Gastrocnemius medialis (tissue), 4 donors: ENCODE measurements around the gene LMO7.

Experiments used
- POLR2A ChIP-seq, 2 donors: fragments of 450-650 bp; IDR thresholded peaks; one replicate each; pipeline ENCODE4 v1.6.1; 2017; ENCODE audit warnings: antibody characterized with exemption in 2 of 2, mild to moderate bottlenecking in 2 of 2, moderate library complexity in 2 of 2
- TF ChIP-seq, protein P1 (sequence below), 5 experiments: fragments of 450-650 bp in 3 of 5; fragments of 200-600 bp in 2 of 5; sonication (generic) in 2 of 5; IDR thresholded peaks in 4 of 5; conservative IDR thresholded peaks in 1 of 5; 1 replicate in 4 of 5; 2 replicates in 1 of 5; pipeline ENCODE4 v1.5.1; 2016 to 2019; ENCODE audit warnings: antibody characterized with exemption in 5 of 5, mild to moderate bottlenecking in 3 of 5, moderate library complexity in 3 of 5

DNA sequence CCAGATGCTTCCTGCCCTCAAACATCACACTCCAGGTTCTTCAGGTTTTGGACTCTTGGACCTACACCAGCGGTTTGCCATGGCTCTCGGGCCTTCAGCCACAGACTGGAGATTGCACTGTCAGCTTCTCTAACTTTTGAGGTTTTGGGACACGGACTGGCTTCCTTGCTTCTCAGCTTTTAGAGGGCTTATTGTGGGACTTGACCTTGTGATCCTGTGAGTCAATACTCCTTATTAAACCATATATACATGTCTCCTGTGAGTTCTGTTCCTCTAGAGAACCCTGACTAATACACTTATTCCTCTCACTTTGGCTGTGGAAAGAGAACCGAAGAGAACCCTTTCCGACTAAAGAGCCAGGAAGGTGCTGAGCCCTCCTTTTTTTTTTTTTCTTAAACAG, 53.6 kb downstream of the LMO7 start:
- TF ChIP-seq, protein P1, sequence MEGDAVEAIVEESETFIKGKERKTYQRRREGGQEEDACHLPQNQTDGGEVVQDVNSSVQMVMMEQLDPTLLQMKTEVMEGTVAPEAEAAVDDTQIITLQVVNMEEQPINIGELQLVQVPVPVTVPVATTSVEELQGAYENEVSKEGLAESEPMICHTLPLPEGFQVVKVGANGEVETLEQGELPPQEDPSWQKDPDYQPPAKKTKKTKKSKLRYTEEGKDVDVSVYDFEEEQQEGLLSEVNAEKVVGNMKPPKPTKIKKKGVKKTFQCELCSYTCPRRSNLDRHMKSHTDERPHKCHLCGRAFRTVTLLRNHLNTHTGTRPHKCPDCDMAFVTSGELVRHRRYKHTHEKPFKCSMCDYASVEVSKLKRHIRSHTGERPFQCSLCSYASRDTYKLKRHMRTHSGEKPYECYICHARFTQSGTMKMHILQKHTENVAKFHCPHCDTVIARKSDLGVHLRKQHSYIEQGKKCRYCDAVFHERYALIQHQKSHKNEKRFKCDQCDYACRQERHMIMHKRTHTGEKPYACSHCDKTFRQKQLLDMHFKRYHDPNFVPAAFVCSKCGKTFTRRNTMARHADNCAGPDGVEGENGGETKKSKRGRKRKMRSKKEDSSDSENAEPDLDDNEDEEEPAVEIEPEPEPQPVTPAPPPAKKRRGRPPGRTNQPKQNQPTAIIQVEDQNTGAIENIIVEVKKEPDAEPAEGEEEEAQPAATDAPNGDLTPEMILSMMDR (IDR thresholded peaks at IDR 0.05 in 4 of 5, conservative IDR thresholded peaks at IDR 0.05 in 1 of 5): no peak
- no peak for TF ChIP-seq POLR2A (IDR thresholded peaks at IDR 0.05)
